Nasal cavity respiratory epithelium epithelial cell of viscerocranial mucosa (primary cell): ENCODE results near the gene DENND6A. TPM values are rescaled to one million over a fixed set of nuclear protein-coding genes. Genes with fewer than 3 reads are reported as not detected.

Experiments used
- total RNA-seq: library from RNA; depleted of rRNA; stranded (reverse); fragments of >200 nt; gene quantifications from 2 replicates; pipeline ENCODE4 v1.2.3, GENCODE V29; 2014

Gene DENND6A, protein sequence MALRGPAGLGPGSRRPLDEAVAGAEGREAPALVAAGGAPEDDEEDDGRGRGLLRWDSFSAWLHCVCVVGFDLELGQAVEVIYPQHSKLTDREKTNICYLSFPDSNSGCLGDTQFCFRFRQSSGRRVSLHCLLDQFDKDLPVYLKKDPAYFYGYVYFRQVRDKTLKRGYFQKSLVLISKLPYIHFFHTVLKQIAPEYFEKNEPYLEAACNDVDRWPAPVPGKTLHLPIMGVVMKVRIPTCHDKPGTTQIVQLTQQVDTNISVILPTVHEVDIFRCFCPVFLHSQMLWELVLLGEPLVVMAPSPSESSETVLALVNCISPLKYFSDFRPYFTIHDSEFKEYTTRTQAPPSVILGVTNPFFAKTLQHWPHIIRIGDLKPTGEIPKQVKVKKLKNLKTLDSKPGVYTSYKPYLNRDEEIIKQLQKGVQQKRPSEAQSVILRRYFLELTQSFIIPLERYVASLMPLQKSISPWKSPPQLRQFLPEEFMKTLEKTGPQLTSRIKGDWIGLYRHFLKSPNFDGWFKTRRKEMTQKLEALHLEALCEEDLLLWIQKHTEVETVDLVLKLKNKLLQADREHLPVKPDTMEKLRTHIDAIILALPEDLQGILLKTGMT
- 33.5 and 34.9 TPM in 2 replicates for total RNA-seq

DNA sequence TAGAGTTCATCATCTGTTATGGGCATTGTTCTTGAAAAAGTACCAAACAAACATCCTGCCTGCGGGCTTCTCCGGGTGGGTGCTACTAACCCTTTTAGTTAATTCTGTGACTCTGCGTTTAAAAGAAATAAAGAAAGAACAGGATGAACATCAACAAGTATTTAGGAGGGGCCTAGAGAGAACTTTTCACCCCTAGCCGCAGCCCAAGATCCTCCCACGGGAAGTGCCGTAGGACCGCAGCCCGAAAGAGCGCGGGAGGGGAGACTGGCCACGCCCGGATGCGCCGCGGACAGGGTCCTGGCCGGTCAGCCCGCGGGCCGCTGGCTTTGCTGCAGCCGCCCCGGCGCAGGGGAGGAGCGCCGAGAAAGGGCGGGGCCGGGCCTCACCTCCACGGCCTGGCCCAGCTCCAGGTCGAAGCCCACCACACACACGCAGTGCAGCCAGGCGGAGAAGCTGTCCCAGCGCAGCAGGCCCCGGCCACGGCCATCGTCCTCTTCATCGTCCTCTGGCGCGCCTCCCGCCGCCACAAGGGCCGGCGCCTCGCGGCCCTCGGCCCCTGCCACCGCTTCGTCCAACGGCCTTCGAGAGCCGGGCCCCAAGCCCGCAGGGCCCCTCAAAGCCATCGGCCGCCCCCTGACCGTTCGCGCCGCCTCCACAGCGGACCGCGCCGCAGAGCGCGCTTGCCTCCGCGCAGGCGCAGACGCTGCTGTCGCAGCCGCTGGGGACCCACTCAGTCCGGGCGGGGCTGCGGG, at the start of gene DENND6A:
Gene DENND6A (minus strand): TSS at position 682 of the 752 bp plus-strand sequence. CDS start 59 bp downstream, at position 623.

DNA sequence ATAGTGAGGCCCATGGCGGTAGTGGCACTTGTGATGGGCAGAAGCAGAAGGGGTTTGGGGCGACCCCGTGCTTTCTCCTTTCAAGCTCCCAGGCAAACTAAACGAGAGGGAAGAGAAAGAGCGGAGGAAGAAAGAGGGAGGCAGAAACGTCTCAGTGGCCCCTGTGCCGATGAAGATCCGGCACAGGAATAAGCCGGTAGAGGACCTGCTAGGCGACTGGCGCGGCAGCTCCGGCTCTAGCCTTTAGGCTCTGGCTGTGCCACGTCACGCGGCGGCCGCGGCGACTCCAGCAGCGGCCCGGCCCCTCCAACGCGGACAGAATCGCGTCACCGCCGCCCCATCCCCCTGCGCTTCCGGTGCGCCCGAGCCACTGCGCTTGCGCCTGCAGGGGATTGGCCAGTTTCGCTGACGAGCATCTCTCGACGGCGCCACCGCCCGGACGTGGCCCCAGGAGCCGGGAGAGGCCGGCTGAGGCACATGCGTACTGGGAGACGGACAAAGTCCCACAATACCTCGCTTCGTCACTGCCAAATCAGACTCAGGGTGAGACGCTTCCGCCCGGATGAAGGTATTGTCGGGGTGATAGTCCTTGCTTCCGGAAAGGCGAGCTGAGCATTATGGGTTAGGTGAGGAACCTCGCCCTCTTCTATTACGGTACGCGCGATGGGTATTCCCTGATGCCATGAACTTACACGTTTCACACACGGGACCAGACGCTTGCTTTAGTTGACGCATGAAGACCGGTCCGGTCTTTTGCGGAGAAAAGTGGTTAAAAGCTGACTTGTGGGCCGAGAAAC, 95.6 kb downstream of the DENND6A start, which contains the start of gene ARF4:
Gene ARF4 (minus strand): TSS at position 218 of the 797 bp plus-strand sequence. CDS start 204 bp downstream, at position 14.

Other genes starting within 250 kb of the DENND6A start
- under 0.01 and 0.21 TPM in 2 replicates for gene DNAH12, start 148.7 kb downstream of the DENND6A start, total RNA-seq
- 15.7 and 26.8 TPM in 2 replicates for gene PDE12, start 136.8 kb downstream of the DENND6A start, total RNA-seq
- gene ARF4, start 95.7 kb downstream of the DENND6A start, total RNA-seq, result 123 and 130 TPM in 2 replicates
- 81.0 and 144 TPM in 2 replicates for gene SLMAP, start 63.2 kb upstream of the DENND6A start, total RNA-seq